ENCODE measurements around the gene XCR1. TPM values are rescaled to one million over a fixed set of nuclear protein-coding genes. Genes with fewer than 3 reads are reported as not detected.

Gene XCR1
- total and polyA plus RNA-seq, 2 of the 8 experiments (the other 6 are each of a cell fraction or from before 2014, with no cell fraction given) = 0.53 TPM; not detected in 1

DNA sequence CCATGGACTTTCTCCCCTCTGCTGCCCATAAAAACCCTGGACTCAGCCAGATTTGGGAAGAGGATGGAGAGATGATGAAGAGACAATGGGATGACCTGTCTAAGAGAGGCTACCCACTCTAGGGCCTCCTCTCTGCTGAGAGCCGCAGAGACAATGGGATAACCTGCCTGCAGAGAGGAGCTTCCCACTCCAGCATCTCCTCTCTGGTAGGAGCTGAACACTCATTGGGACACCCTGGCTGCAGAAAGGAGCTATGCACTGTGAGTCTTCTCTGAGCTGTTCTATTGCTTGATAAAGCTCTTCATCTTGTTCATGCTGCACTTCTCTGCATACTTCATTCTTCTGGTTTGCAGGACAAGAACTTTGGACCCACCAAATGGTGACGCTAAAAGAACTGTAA, 4.5 kb upstream of the XCR1 start:
- WGBS, 2 experiments (ENCODE audit: extremely low coverage in 1 of 2, insufficient coverage in 1 of 2, insufficient read length in 1 of 2, insufficient replicate concordance in 2 of 2, low coverage in 1 of 2, low lambda C conversion rate in 2 of 2, missing lambda C conversion rate in 1 of 2) = 96% methylated on average over 2 of the region's 2 CpGs; no CpG with 5 or more reads in 1 of the 2 experiments
- Histone ChIP-seq H4K91ac (replicated peaks; ENCODE audit: insufficient read length, low read length) (no peak overlapping the region), H3K9me3 (ENCODE audit: insufficient read depth in 2 of 2, low read depth in 1 of 2, low read length in 1 of 2) (no peaks in the 10 kb centered on the region), H3K23me2 (ENCODE audit: low read depth, low read length) (no peaks in the 10 kb centered on the region), H3K23ac (ENCODE audit: insufficient read length) (no peak overlapping the region), H3K56ac (replicated peaks; ENCODE audit: insufficient read length, low read depth, low read length) (no peak overlapping the region), H3K4me2 (ENCODE audit: insufficient read depth in 1 of 2, low read depth in 2 of 2, low read length in 2 of 2) (no peak overlapping the region), H3K79me1 (ENCODE audit: low read depth, low read length) (no peaks in the 10 kb centered on the region), H4K5ac (ENCODE audit: insufficient read length, low read depth, low read length) (no peak overlapping the region), H3K27ac (ENCODE audit: low read depth, low read length) (no peak overlapping the region), H3K4me1 (replicated peaks in 1 of 4; ENCODE audit: control insufficient read depth in 3 of 4, insufficient read depth in 4 of 4, low read length in 3 of 4) (peaks cover 0 to 5% (median 0%) of the 10 kb centered on the region in 4 experiments; a peak in 2 of 7 replicates), H4K8ac (ENCODE audit: extremely low read depth, insufficient read depth, low read length) (no peak overlapping the region), H3K4ac (replicated peaks; ENCODE audit: insufficient read length, low read depth, low read length) (no peak overlapping the region), H2BK120ac (replicated peaks; ENCODE audit: low read depth, low read length) (no peak overlapping the region), H3K14ac (ENCODE audit: insufficient read length) (no peak overlapping the region), H3K27me3 (replicated peaks in 1 of 4; ENCODE audit: control insufficient read depth in 3 of 4, extremely low read depth in 1 of 4, insufficient read depth in 3 of 4, low read length in 3 of 4) (no peaks in the 10 kb centered on the region), H4K20me1 (replicated peaks in 1 of 2; ENCODE audit: control insufficient read depth in 1 of 2, insufficient read depth in 2 of 2, low read length in 2 of 2) (no peaks in the 10 kb centered on the region), H3K36me3 (ENCODE audit: control insufficient read depth in 2 of 4, insufficient read depth in 4 of 4, low read length in 3 of 4) (no peaks in the 10 kb centered on the region), H3K9ac (replicated peaks in 1 of 4; ENCODE audit: extremely low read depth in 1 of 4, low read depth in 3 of 4, low read length in 3 of 4) (no peak overlapping the region), H3K18ac (ENCODE audit: extremely low read depth, low read length) (no peak overlapping the region), H2BK12ac (ENCODE audit: low read depth, low read length) (no peak overlapping the region), H2BK5ac (ENCODE audit: low read depth, low read length) (no peak overlapping the region), H3K79me2 (ENCODE audit: control insufficient read depth in 1 of 2, insufficient read depth in 2 of 2, low read length in 2 of 2) (no peaks in the 10 kb centered on the region), H2BK15ac (ENCODE audit: low read length) (no peak overlapping the region), H2AK5ac (ENCODE audit: low read depth, low read length) (no peak overlapping the region), H2AFZ (ENCODE audit: low read length) (no peak overlapping the region), H2BK20ac (ENCODE audit: low read length) (no peak overlapping the region), H3K4me3 (ENCODE audit: extremely low read depth in 1 of 4, insufficient read depth in 2 of 4, low read depth in 3 of 4, low read length in 4 of 4) (no peak overlapping the region)
- ChIA-PET POLR2A (ENCODE audit: partially characterized antibody) (no interaction called here), CTCF (ENCODE audit: partially characterized antibody) (interaction anchor here (0.7 to 1.6 kb wide), 5 partner anchors 8 to 397 kb away, joined by 3 to 6 read pairs (median 3); no protein-coding TSS in a partner anchor)
- FAIRE-seq = no peak
- no peak for DNase-seq (ENCODE audit: low read depth in 1 of 2, low spot score in 2 of 2)
- TF ChIP-seq GTF2F1 (IDR thresholded peaks at IDR 0.05; ENCODE audit: borderline replicate concordance, low read depth, low read length) = no peak
- no peak for TF ChIP-seq JUND (IDR thresholded peaks at IDR 0.05; ENCODE audit: low read length)
- no peak for TF ChIP-seq CREB1 (IDR thresholded peaks at IDR 0.05)
- no peak for TF ChIP-seq MAFK (IDR thresholded peaks at IDR 0.05; ENCODE audit: low read depth, low read length)
- no peak for TF ChIP-seq HDAC2 (IDR thresholded peaks at IDR 0.05; ENCODE audit: borderline replicate concordance in 1 of 2, low read depth in 2 of 2, low read length in 2 of 2)
- TF ChIP-seq POU5F1 (IDR thresholded peaks at IDR 0.05; ENCODE audit: low read depth, low read length) = no peak
- TF ChIP-seq YY1 (IDR thresholded peaks at IDR 0.05; ENCODE audit: low read depth, low read length) = no peak
- no peak for TF ChIP-seq TCF12 (IDR thresholded peaks at IDR 0.05; ENCODE audit: low read depth, low read length)
- no peak for TF ChIP-seq TAF7 (optimal IDR thresholded peaks at IDR 0.05; ENCODE audit: borderline replicate concordance, low read depth, low read length)
- no peak for TF ChIP-seq SUZ12 (IDR thresholded peaks at IDR 0.05; ENCODE audit: low read length)
- TF ChIP-seq JUN (IDR thresholded peaks at IDR 0.05; ENCODE audit: low read depth, low read length) = no peak
- no peak for TF ChIP-seq POLR2A (IDR thresholded peaks at IDR 0.05; ENCODE audit: control extremely low read depth in 1 of 2, low read depth in 2 of 2, low read length in 2 of 2)
- TF ChIP-seq RAD21 (IDR thresholded peaks at IDR 0.05 in 1 of 2, conservative IDR thresholded peaks at IDR 0.05 in 1 of 2; ENCODE audit: low read depth in 2 of 2, low read length in 2 of 2) = no peak
- no peak for TF ChIP-seq NRF1 (IDR thresholded peaks at IDR 0.05; ENCODE audit: low read depth, low read length)
- no peak for TF ChIP-seq CBX8 (IDR thresholded peaks at IDR 0.05; ENCODE audit: borderline replicate concordance, low read depth, low read length)

Measured in H1 (cell line).